Upper lobe of right lung (tissue), 1 donor: ENCODE data around the gene BBS12. TPM values are rescaled to one million over a fixed set of nuclear protein-coding genes. Genes with fewer than 3 reads are reported as not detected.

ENCODE experiments used
- ATAC-seq: fragments of 200-7000 bp; cut with Tn5 transposase; one replicate; pipeline ENCODE4 v1.9.1; 2020; ENCODE audit warnings: mild to moderate bottlenecking, moderate library complexity
- DNase-seq: peaks from one replicate; pipeline ENCODE4 v3.0.0-alpha.2; 2020
- H3K27ac ChIP-seq: fragments of 200-600 bp; one replicate; pipeline ENCODE4 v1.8.0; 2022
- H3K27me3 ChIP-seq: fragments of 200-600 bp; one replicate; pipeline ENCODE4 v1.8.0; 2022; ENCODE audit warnings: mild to moderate bottlenecking
- H3K36me3 ChIP-seq: fragments of 200-600 bp; one replicate; pipeline ENCODE4 v1.8.0; 2022
- H3K4me1 ChIP-seq: fragments of 200-600 bp; one replicate; pipeline ENCODE4 v1.8.0; 2022
- H3K4me3 ChIP-seq: fragments of 200-600 bp; one replicate; pipeline ENCODE4 v1.8.0; 2022; ENCODE audit warnings: mild to moderate bottlenecking
- H3K9me3 ChIP-seq: fragments of 200-600 bp; one replicate; pipeline ENCODE4 v1.8.0; 2022
- intact Hi-C: fragments of 100-400 bp; cut with DNase I; formaldehyde crosslinking; loops from one replicate; pipeline ENCODE4 v1.11.0; 2022
- total RNA-seq: library from RNA; stranded (reverse); fragmentation: NEBNext Ultra II Directional; extraction: Animal tissue kit (Norgen Biotek cat#: 25700); gene quantifications from one replicate; pipeline ENCODE4 v1.2.1, GENCODE V29; 2021
- TF ChIP-seq, protein P1 (sequence below): fragments of 200-600 bp; IDR thresholded peaks from one replicate; pipeline ENCODE4 v1.8.0; 2022; ENCODE audit warnings: antibody characterized with exemption
- donor health status: DM: no; HTN: yes; CAD: no; lungs with severe emphysema.

Gene BBS12
- total RNA-seq, 1 donor from 2014 or later: 2.8 TPM

DNA sequence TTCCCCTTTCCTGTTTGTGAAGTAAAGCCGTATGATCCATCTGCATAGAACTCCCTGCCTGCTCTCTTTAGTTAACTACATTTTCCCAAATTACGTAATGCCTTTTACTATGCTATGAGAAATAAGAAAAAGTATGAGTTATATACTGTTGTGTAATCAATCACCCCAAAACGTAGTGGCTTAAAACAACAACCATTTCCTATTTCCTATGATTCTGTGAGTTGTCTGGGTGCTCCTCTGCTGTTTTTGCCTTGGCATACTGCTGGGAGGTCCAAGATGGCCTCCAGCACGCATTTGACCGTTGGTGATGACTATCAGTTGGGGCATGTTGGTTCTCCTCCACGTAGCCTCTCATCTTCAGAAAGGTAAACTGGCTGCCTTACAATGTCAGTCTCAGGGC, 39.8 kb downstream of the BBS12 start:
- H3K9me3 ChIP-seq: no peaks in the 10 kb centered on the region
- H3K4me1 ChIP-seq: no peaks in the 10 kb centered on the region
- intact Hi-C loops: no loop called here
- DNase-seq (no peak), ATAC-seq (no peak)
- no peak overlapping the region for H3K4me3 ChIP-seq
- no peaks in the 10 kb centered on the region for H3K36me3 ChIP-seq
- TF ChIP-seq, protein P1, sequence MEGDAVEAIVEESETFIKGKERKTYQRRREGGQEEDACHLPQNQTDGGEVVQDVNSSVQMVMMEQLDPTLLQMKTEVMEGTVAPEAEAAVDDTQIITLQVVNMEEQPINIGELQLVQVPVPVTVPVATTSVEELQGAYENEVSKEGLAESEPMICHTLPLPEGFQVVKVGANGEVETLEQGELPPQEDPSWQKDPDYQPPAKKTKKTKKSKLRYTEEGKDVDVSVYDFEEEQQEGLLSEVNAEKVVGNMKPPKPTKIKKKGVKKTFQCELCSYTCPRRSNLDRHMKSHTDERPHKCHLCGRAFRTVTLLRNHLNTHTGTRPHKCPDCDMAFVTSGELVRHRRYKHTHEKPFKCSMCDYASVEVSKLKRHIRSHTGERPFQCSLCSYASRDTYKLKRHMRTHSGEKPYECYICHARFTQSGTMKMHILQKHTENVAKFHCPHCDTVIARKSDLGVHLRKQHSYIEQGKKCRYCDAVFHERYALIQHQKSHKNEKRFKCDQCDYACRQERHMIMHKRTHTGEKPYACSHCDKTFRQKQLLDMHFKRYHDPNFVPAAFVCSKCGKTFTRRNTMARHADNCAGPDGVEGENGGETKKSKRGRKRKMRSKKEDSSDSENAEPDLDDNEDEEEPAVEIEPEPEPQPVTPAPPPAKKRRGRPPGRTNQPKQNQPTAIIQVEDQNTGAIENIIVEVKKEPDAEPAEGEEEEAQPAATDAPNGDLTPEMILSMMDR: no peak
- H3K27me3 ChIP-seq: no peaks in the 10 kb centered on the region
- H3K27ac ChIP-seq: no peak overlapping the region

GRCh38 chr4:122772986-122773385, 40.5 kb downstream of the BBS12 start:
- DNase-seq (no peak), ATAC-seq (no peak)
- Histone ChIP-seq H3K27me3 (no peaks in the 10 kb centered on the region), H3K4me1 (no peaks in the 10 kb centered on the region), H3K27ac (no peak overlapping the region), H3K9me3 (no peaks in the 10 kb centered on the region), H3K4me3 (no peak overlapping the region), H3K36me3 (no peaks in the 10 kb centered on the region)
- TF ChIP-seq, protein P1: no peak
- intact Hi-C loops: no loop called here

DNA sequence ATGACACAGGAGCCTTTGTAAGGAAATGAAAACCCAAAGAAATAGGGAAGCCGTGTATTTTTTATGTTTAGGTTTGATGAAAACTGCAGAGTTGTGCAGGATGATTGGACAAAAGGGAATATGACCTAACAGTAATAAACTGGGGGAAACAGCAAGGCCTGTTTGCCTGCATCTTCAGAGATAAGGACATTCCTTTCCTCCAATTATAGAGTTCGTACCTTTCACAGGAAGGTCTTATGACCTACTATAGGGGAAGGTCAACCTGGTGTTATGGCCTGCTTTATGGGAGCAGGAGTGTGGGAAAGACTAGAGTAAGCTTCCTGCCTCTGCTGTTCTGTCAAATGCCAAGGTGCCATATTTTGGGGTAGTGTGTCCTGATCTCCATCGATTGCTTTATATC, 42.5 kb downstream of the BBS12 start:
- no peaks in the 10 kb centered on the region for H3K36me3 ChIP-seq
- ATAC-seq: no peak
- intact Hi-C loops: no loop called here
- TF ChIP-seq, protein P1: no peak
- H3K9me3 ChIP-seq: no peaks in the 10 kb centered on the region
- no peak overlapping the region for H3K4me3 ChIP-seq
- no peak overlapping the region for H3K27ac ChIP-seq
- no peaks in the 10 kb centered on the region for H3K27me3 ChIP-seq
- no peaks in the 10 kb centered on the region for H3K4me1 ChIP-seq
- no peak for DNase-seq

DNA sequence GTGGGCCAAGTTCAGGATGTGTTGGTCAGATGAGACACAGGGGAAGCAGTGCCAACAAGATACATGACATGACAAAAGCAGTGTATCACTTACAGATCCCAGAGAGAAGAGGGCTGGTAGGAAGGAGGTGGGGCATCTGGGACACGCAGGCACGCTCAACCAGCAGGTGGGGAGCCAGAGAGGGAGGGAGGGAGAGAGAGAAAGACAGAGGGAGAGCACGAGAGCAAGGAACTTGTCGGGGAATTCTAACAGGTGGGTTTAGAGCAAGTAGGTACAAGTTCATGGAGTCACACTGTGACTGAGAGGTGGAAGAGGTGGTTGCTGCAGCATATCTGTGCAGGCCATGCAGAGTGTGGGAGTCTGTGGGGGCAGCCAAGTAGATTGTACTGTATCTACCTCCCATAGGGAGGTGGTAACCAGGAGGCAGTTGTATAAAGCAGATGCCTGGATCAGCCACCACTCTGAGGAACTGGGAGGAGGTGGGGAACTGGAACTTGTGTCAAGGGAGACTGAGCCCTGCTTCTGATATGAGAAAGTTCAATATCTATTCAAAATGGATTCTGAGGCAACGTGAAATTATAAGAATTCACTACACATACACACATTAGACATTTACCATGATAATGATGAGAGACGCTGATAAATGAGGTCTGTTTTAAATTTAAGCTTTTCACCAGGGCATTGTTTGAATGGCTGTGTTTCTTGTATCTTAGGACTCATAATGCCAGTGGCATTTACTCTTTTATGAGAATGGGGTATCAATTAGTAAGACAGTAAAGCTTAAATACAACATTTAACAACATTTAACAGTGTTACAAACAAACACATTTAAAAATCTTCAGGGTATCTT, 43.7 kb downstream of the BBS12 start:
- Histone ChIP-seq H3K27me3 (no peaks in the 10 kb centered on the region), H3K36me3 (no peaks in the 10 kb centered on the region), H3K4me3 (no peak overlapping the region), H3K27ac (no peak overlapping the region), H3K4me1 (no peaks in the 10 kb centered on the region), H3K9me3 (no peaks in the 10 kb centered on the region)
- intact Hi-C loops: no loop called here
- no peak for DNase-seq
- no peak for ATAC-seq
- TF ChIP-seq, protein P1: no peak

GRCh38 chr4:122776916-122777315, 44.4 kb downstream of the BBS12 start:
- Histone ChIP-seq H3K4me3 (no peak overlapping the region), H3K9me3 (no peaks in the 10 kb centered on the region), H3K4me1 (no peaks in the 10 kb centered on the region), H3K27ac (no peak overlapping the region), H3K27me3 (no peaks in the 10 kb centered on the region), H3K36me3 (no peaks in the 10 kb centered on the region)
- DNase-seq: no peak
- intact Hi-C loops: no loop called here
- TF ChIP-seq, protein P1: no peak
- no peak for ATAC-seq
